ENCODE measurements around the gene ZNF254.
"Not testable (repeated sequence)": the region's sequence is repeated elsewhere in the genome, so short reads cannot be mapped to it uniquely, and the experiment has no call there.

ZNF254 gene

DNA sequence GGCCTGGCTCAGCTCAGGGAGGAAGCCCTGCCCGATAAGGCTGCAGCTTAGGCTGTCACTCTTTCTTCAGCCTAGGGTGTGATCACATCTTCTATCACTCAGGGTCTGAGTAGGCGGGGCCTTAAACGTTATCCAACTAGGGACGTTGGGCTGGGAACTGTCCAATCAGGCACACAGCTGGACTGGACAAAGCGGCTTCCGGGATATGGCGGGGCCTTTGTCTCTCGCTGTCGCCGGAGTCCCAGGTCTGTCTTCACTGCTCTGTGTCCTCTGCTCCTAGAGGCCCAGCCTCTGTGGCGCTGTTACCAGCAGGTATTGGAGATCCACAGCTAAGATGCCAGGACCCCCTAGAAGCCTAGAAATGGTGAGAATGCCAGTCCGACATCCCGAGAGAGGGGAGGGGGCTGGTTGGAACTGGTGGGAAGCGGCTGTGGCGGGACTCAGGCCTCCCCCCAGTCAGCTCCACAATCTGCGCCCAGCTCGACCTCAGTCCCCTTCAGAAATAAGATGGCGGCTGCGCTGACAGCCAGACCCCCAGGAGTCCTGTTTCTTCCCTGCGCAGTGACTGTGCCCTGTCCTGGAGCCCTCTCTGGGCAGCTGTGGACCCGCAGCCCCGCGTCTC is at the start of gene ZNF254:
Gene ZNF254, plus strand, starts transcription at position 214 of the 622 bp plus-strand sequence. Its CDS starts 121 bp downstream, at position 335.
- in situ Hi-C loops (cut with MboI; ENCODE audit: low sequenced_read_pairs): no loop called here

DNA sequence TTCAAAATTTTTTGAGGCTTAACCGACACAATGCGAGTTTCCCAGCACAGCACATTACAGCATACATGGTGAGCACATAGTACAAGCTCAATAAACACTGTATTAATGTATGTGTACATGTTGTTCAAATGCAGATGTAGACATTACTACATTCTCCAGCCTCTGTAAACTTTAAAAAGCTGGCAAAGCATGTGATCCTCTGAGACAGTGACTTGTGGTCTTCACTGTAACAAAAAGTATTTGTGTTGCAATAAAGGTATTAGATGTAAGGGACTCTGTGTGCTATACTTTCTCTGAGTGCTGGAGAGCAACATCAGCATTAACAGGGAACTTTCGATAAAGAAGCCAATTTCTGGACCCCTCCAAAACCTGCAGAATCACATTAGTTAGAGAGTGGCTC is 46.4 kb upstream of the ZNF254 start:
- in situ Hi-C loops (cut with MboI; ENCODE audit: low sequenced_read_pairs): no loop called here

- in situ Hi-C loops (cut with MboI; ENCODE audit: low sequenced_read_pairs): not testable (repeated sequence)
Measured at GRCh38 chr19:24041326-24041725, 45.7 kb upstream of the ZNF254 start.

GRCh38 chr19:24046550-24046949 is 40.4 kb upstream of the ZNF254 start:
- in situ Hi-C loops (cut with MboI; ENCODE audit: low sequenced_read_pairs): no loop called here

DNA sequence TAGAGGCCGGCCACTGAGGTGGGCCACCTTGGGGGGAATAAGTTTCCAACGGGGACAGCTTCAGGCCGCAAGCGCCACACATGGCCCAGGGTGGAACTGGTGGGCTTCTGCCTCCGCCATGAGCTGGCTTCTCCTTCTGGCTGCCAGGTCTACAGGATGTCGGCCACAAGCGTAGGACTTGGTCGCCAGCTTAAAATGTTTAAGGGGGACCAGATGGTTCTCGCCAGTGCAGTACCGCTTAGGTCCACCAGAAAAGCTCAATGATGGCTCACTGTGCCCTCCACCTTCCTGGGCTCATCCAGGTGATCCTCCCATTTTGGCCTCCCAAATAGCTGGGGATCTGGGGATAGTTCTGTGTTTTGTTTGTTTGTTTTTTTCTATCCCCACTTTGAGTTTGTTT is 38.7 kb upstream of the ZNF254 start:
- in situ Hi-C loops (cut with MboI; ENCODE audit: low sequenced_read_pairs): no loop called here

GRCh38 chr19:24049537-24049936 is 37.5 kb upstream of the ZNF254 start:
- in situ Hi-C loops (cut with MboI; ENCODE audit: low sequenced_read_pairs): no loop called here

DNA sequence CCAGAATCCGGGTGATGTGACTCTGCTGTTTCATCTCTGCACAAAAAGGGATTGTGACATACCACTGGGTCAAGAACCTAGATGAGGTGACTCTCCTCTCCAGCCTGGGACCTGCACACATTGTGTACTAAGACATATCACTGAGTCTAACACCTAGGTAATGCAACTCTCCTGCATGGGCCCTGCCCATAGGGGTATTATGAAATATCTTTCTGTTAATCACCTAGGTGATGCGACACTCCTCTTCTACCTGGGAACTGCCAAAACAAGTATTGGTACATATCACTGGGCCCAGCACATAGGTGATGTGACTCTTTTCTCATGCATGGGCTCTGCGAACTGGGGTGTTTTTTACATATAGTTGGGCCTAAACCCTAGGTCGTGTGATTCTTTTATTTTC is 35.5 kb upstream of the ZNF254 start:
- in situ Hi-C loops (cut with MboI; ENCODE audit: low sequenced_read_pairs): no loop called here

DNA sequence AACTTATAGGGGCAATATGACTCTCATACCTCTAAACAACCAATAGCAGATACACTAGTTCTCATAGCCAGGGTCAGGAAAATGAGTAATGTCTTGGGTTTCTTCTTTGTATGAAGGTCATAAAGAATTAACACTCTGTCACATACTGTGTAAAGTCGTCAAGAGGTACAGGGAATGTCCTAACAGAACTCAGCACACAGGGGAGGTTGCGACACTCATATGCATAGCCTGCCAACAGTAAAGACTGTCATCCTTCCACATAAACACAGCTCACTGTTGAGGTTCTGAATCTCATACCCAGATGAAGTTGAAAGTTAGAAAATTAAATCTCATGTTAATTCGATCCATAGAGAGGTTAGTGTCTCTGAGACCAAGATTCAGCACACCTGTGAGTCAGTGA is 34.2 kb upstream of the ZNF254 start:
- in situ Hi-C loops (cut with MboI; ENCODE audit: low sequenced_read_pairs): no loop called here

- in situ Hi-C loops (cut with MboI; ENCODE audit: low sequenced_read_pairs): no loop called here
Measured at GRCh38 chr19:24053601-24054000, 33.4 kb upstream of the ZNF254 start.

GRCh38 chr19:24054044-24054935 is 32.7 kb upstream of the ZNF254 start:
- in situ Hi-C loops (cut with MboI; ENCODE audit: low sequenced_read_pairs): no loop called here

DNA sequence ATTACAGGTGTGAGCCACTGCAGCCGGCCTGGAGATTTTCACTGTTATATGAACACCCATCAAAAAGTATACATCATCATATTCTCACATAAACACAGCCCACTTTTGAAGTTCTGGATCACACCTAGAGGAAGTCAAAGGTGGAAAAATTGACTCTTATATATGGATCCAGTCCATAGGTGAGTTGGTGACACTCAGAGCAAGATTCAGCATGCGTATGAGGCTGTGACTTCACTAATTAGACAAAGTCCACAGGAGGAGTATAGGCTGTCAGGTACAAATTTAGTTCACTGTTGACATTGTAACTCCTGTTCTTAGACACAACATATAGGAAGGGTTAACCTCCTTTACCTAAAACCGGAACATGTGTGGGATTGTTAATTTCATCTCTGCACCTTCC is 31.4 kb upstream of the ZNF254 start:
- in situ Hi-C loops (cut with MboI; ENCODE audit: low sequenced_read_pairs): no loop called here

- in situ Hi-C loops (cut with MboI; ENCODE audit: low sequenced_read_pairs): no loop called here
Measured at GRCh38 chr19:24057144-24057543, 29.8 kb upstream of the ZNF254 start.

DNA sequence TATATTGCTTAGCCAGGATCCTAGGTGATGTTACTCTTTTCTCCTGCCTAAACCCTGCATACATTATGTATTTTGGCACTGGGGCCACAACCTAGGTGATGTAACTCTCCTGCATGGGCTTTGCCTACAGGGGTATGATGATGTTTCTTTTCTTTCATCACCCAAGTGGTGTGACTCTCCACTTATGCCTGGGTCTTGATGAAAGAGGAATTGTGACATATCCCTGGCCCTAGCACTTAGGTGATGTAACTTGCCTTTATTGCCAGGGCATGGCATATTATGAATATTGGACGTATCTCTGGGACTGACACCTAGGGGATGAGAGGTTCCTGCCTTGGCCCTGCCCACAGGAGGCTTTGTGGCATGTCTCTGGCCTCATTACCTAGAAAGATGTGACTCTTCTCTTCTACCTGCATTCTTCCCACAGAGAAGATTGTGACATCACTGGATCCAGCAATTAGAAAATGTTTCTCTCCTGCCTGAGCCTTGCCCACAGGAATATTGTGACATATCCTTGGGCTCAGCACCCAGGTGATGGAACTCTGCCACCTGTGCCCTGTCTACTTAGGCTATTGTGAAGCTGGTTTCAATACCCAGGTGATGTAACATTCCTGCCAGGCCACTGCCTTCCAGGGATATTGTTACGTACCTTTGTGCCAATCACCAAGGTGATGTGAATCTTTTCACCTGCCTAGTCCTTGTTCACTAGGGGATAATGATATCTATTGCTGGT is 27.3 kb upstream of the ZNF254 start:
- in situ Hi-C loops (cut with MboI; ENCODE audit: low sequenced_read_pairs): no loop called here

DNA sequence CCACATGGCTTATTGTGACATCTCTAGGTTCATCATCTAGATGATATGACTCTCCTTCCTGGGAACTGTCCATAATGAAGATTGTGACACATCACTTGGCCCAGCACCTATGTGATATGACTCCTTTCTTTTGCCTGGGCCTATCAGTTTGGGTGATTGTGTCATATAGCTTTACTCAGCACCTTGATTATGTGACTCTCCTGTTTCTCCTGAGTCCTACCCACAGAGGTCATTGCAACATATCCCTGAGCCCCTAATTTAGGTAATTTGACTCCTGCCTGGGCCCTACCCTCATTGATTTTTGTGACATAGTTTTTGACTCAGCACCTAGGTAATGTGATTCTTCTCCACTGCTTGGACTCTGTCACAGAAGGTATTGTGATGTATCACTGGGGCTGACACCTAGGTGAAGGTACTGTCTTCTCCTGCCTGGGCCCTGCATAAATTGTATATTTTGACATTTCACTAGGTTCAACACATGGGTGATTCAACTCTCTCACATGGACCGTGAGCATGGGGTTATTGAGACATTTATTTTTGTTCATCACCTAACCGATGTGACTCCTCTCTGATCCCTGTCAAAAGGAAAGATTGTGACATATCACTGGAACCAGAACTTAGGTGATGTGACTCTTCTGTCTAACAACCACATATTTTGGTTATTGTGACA is 26.2 kb upstream of the ZNF254 start:
- in situ Hi-C loops (cut with MboI; ENCODE audit: low sequenced_read_pairs): no loop called here

GRCh38 chr19:24062190-24062589 is 24.8 kb upstream of the ZNF254 start:
- in situ Hi-C loops (cut with MboI; ENCODE audit: low sequenced_read_pairs): no loop called here

- in situ Hi-C loops (cut with MboI; ENCODE audit: low sequenced_read_pairs): no loop called here
Measured at GRCh38 chr19:24063295-24063694, 23.7 kb upstream of the ZNF254 start.

DNA sequence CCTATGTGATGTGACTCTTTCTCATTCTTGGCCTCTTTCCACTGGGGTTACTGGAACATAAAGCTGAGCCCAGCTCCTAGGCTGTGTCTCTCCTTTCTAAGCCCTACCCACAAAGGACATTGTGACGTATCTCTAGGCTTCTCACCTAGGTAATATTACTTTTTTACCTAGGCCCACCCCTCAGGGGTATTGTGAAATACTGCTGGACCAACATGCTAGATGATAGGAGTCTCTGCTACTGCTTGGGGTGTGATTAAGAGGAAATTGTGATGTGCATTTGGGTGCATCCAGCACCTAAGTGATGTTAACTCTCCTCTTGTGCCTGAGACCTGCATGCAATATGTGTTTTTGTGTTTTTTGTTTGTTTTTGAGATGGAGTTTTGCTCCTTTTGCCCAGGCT is 22.8 kb upstream of the ZNF254 start:
- in situ Hi-C loops (cut with MboI; ENCODE audit: low sequenced_read_pairs): no loop called here

DNA sequence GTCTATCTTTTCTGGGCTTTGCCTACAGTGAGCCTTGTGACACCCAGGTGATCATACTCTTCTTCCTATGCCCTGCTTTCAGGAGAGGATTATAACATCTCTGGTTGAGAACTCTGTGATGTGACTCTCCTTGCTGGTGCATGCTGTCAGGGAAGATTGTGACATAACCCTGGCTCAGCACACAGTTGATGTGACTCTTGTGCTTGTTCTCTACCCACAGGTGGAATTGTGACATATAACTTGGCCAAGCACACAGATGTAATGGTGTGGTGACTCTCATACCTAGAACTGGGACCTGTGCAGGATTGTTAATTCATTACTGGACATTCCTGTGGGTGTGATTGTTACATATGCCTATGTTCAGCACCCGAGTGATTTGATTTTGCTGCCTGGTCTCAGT is 21.7 kb upstream of the ZNF254 start:
- in situ Hi-C loops (cut with MboI; ENCODE audit: low sequenced_read_pairs): no loop called here

GRCh38 chr19:24065865-24066604 is 21.0 kb upstream of the ZNF254 start:
- in situ Hi-C loops (cut with MboI; ENCODE audit: low sequenced_read_pairs): no loop called here

- in situ Hi-C loops (cut with MboI; ENCODE audit: low sequenced_read_pairs): no loop called here
Measured at GRCh38 chr19:24069905-24070657, 16.9 kb upstream of the ZNF254 start.

Measured in HL-60/S4 treated with retinoic acid at 250 ng/mL for 4 days and 3 days (cell line).